HepG2 (cell line): ENCODE measurements around the gene MAJIN. TPM values are rescaled to one million over a fixed set of nuclear protein-coding genes. Genes with fewer than 3 reads are reported as not detected.

Experiments
- CREB1 ChIP-seq, 2 experiments: fragments of 450-650 bp in 1 of 2; IDR thresholded peaks; 2 replicates each; pipeline ENCODE4 v1.6.1; 2016 to 2017; ENCODE audit warnings: control low read depth in 1 of 2, mild to moderate bottlenecking in 1 of 2, missing compliant biosample characterization in 1 of 2, missing genetic modification characterization in 1 of 2
- CREM ChIP-seq, 2 experiments: sonication (generic) in 1 of 2; formaldehyde crosslinking in 1 of 2; IDR thresholded peaks; 2 replicates each; pipeline versions ENCODE4 v1.4.0 to v1.6.1; 2016 to 2020; ENCODE audit warnings: antibody characterized with exemption in 1 of 2, mild to moderate bottlenecking in 1 of 2, missing genetic modification reagents in 1 of 2
- ELF1 ChIP-seq: sonication (generic); formaldehyde crosslinking; IDR thresholded peaks from 2 replicates; pipeline ENCODE4 v1.4.0; 2020; ENCODE audit warnings: missing genetic modification reagents
- EP300 ChIP-seq, 3 experiments: sonication (generic) in 1 of 3; formaldehyde crosslinking in 1 of 3; IDR thresholded peaks; 2 replicates each; pipeline versions ENCODE4 v1.5.1 to v1.6.1; 2011 to 2020; ENCODE audit warnings: low read depth in 2 of 3, low read length in 2 of 3, borderline replicate concordance in 1 of 3, improper control_type of control experiment in 1 of 3, mild to moderate bottlenecking in 1 of 3, missing genetic modification reagents in 1 of 3, moderate library complexity in 1 of 3
- ERF ChIP-seq: IDR thresholded peaks from 2 replicates; pipeline ENCODE4 v1.6.1; 2018; ENCODE audit warnings: missing biosample characterization, missing genetic modification reagents
- ETV6 ChIP-seq: sonication (generic); formaldehyde crosslinking; conservative IDR thresholded peaks from 2 replicates; pipeline ENCODE4 v1.4.0; 2020; ENCODE audit warnings: missing genetic modification reagents
- FOXA1 ChIP-seq, 2 experiments: fragments of 450-650 bp in 1 of 2; sonication (generic) in 1 of 2; formaldehyde crosslinking in 1 of 2; IDR thresholded peaks; 2 replicates each; pipeline versions ENCODE4 v1.4.0 to v1.6.1; 2016 to 2020; ENCODE audit warnings: missing genetic modification reagents in 1 of 2
- FOXP4 ChIP-seq: sonication (generic); formaldehyde crosslinking; IDR thresholded peaks from 2 replicates; pipeline ENCODE4 v1.4.0; 2020; ENCODE audit warnings: missing genetic modification reagents
- GABPB1 ChIP-seq: IDR thresholded peaks from 2 replicates; pipeline ENCODE4 v1.6.1; 2016; ENCODE audit warnings: mild to moderate bottlenecking, missing genetic modification reagents, moderate library complexity, missing compliant biosample characterization
- HDAC2 ChIP-seq: sonication (generic); formaldehyde crosslinking; IDR thresholded peaks from 2 replicates; pipeline ENCODE4 v1.4.0; 2020; ENCODE audit warnings: missing genetic modification reagents
- HOXA3 ChIP-seq: sonication (generic); formaldehyde crosslinking; IDR thresholded peaks from 2 replicates; pipeline ENCODE4 v1.5.0; 2020; ENCODE audit warnings: missing genetic modification reagents
- IRX3 ChIP-seq: sonication (generic); formaldehyde crosslinking; IDR thresholded peaks from 2 replicates; pipeline ENCODE4 v1.8.1; 2023; ENCODE audit warnings: mild to moderate bottlenecking, low read depth, missing genetic modification reagents, borderline replicate concordance
- SALL1 ChIP-seq: sonication (generic); formaldehyde crosslinking; IDR thresholded peaks from 2 replicates; pipeline ENCODE4 v1.8.0; 2022; ENCODE audit warnings: mild to moderate bottlenecking, missing genetic modification reagents
- ZBTB34 ChIP-seq: sonication (generic); formaldehyde crosslinking; IDR thresholded peaks from 2 replicates; pipeline ENCODE4 v1.8.0; 2022; ENCODE audit warnings: mild to moderate bottlenecking, missing genetic modification reagents
- ZMAT3 ChIP-seq: sonication (generic); formaldehyde crosslinking; conservative IDR thresholded peaks from 2 replicates; pipeline ENCODE4 v1.7.0; 2021; ENCODE audit warnings: missing genetic modification reagents
- ZNF121 ChIP-seq: sonication (generic); formaldehyde crosslinking; IDR thresholded peaks from 2 replicates; pipeline ENCODE4 v1.5.0; 2020; ENCODE audit warnings: mild to moderate bottlenecking, missing genetic modification reagents
- ZNF790 ChIP-seq: sonication (generic); formaldehyde crosslinking; IDR thresholded peaks from 2 replicates; pipeline ENCODE4 v1.8.0; 2022; ENCODE audit warnings: missing genetic modification reagents, mild to moderate bottlenecking, borderline replicate concordance
- polyA plus RNA-seq, 8 experiments: library from polyadenylated mRNA; depleted of rRNA in 3 of 8; stranded (reverse) in 7 of 8; unstranded in 1 of 8; fragments of >200 nt; fragmentation: Illumina TruSeq in 4 of 8; extraction: Trizol in 4 of 8; gene quantifications; 2 replicates each; pipeline versions ENCODE4 v1.2.1 to v1.2.3, GENCODE V29; 2011 to 2016; ENCODE audit warnings: low read depth in 4 of 8, missing spikeins in 1 of 8, mixed read lengths in 1 of 8; ENCODE audit not compliant: insufficient read depth in 1 of 8
- total RNA-seq, 5 experiments: library from RNA; depleted of rRNA; stranded (reverse); fragments of >200 nt; fragmentation: Illumina TruSeq; extraction: Trizol; gene quantifications; 2 replicates each; pipeline ENCODE4 v1.2.3, GENCODE V29; 2016; ENCODE audit warnings: low read depth in 1 of 5
- TF ChIP-seq, protein P1 (sequence below): sonication (generic); formaldehyde crosslinking; IDR thresholded peaks from 2 replicates; pipeline ENCODE4 v1.4.0; 2020; ENCODE audit warnings: low read depth, missing genetic modification reagents
- TF ChIP-seq, protein P2 (sequence below): fragments of 450-650 bp; IDR thresholded peaks from 2 replicates; pipeline ENCODE4 v1.6.1; 2016

Gene MAJIN
- total and polyA plus RNA-seq, 2 of the 13 experiments (the other 11 are each of a cell fraction or from before 2014, with no cell fraction given) = not detected

DNA sequence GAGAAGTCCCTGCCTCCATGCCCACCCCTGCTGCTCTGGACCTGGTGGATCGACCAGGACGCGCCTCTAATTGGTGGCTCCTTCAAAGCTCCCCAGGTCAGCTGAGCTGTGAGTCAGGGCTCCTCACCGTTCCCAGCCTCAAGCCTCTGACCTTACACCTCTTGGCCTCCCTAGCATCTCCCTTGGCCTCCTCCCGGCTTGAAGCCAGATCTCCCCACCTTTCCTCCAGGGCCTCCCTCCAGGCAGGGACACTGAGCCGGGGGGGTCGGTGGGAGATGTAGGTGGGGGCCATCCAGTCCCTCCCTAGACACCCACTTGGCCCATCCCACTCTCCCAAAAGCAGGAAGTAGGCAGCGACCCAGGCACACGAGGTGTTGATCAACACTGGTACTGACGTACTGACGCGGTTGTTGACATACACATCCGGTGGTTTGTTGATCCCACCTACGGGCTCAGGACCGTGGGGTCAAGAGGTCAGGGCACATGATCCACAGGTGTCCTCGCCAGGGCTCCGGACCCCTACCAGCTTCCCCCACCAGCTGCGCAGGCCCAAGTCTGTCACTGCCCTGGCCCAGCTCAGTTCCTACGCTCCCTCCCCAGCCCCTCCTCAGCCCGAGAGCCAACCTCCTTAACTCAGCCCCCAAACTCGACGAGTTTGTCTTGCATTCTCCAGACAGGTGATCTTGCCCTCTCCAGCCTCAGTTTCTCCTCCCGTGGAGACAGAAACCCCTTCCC lies 55.7 kb downstream of the MAJIN start (continued):
- peak; percentile 41; the same call in 1 of the 2 replicates for TF ChIP-seq SALL1
- no peak; the same call in 1 of the 2 replicates for TF ChIP-seq ZBTB34 (CRISPR knock-in tag)
- TF ChIP-seq IRX3 (CRISPR knock-in tag) = no peak
- TF ChIP-seq, protein P1, sequence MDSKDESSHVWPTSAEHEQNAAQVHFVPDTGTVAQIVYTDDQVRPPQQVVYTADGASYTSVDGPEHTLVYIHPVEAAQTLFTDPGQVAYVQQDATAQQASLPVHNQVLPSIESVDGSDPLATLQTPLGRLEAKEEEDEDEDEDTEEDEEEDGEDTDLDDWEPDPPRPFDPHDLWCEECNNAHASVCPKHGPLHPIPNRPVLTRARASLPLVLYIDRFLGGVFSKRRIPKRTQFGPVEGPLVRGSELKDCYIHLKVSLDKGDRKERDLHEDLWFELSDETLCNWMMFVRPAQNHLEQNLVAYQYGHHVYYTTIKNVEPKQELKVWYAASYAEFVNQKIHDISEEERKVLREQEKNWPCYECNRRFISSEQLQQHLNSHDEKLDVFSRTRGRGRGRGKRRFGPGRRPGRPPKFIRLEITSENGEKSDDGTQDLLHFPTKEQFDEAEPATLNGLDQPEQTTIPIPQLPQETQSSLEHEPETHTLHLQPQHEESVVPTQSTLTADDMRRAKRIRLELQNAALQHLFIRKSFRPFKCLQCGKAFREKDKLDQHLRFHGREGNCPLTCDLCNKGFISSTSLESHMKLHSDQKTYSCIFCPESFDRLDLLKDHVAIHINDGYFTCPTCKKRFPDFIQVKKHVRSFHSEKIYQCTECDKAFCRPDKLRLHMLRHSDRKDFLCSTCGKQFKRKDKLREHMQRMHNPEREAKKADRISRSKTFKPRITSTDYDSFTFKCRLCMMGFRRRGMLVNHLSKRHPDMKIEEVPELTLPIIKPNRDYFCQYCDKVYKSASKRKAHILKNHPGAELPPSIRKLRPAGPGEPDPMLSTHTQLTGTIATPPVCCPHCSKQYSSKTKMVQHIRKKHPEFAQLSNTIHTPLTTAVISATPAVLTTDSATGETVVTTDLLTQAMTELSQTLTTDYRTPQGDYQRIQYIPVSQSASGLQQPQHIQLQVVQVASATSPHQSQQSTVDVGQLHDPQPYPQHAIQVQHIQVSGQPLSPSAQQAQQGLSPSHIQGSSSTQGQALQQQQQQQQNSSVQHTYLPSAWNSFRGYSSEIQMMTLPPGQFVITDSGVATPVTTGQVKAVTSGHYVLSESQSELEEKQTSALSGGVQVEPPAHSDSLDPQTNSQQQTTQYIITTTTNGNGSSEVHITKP (CRISPR knock-in tag) = peak; percentile 30; the same call in 1 of the 2 replicates
- no peak for TF ChIP-seq ZMAT3
- TF ChIP-seq ZNF121 (CRISPR knock-in tag) = no peak; the same call in 1 of the 2 replicates
- TF ChIP-seq EP300 (IDR thresholded peaks at IDR 0.05; ENCODE audit: low read depth in 2 of 2, low read length in 2 of 2) = peak in 1 of 2 experiments; percentile 17; a peak in 1 of 4 replicates
- TF ChIP-seq EP300 (CRISPR knock-in tag; IDR thresholded peaks at IDR 0.05; ENCODE audit: borderline replicate concordance) = no peak
- TF ChIP-seq, protein P2, sequence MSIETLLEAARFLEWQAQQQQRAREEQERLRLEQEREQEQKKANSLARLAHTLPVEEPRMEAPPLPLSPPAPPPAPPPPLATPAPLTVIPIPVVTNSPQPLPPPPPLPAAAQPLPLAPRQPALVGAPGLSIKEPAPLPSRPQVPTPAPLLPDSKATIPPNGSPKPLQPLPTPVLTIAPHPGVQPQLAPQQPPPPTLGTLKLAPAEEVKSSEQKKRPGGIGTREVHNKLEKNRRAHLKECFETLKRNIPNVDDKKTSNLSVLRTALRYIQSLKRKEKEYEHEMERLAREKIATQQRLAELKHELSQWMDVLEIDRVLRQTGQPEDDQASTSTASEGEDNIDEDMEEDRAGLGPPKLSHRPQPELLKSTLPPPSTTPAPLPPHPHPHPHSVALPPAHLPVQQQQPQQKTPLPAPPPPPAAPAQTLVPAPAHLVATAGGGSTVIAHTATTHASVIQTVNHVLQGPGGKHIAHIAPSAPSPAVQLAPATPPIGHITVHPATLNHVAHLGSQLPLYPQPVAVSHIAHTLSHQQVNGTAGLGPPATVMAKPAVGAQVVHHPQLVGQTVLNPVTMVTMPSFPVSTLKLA = peak; percentile 87
- peak; percentile 32; the same call in 1 of the 2 replicates for TF ChIP-seq HDAC2 (CRISPR knock-in tag)
- no peak for TF ChIP-seq ETV6 (CRISPR knock-in tag)
- no peak for TF ChIP-seq FOXA1 (IDR thresholded peaks at IDR 0.05)
- TF ChIP-seq FOXA1 (CRISPR knock-in tag; IDR thresholded peaks at IDR 0.05) = peak; percentile 91
- TF ChIP-seq ERF (CRISPR knock-in tag) = peak; percentile 34; the same call in 1 of the 2 replicates
- TF ChIP-seq FOXP4 (CRISPR knock-in tag) = peak; percentile 95
- TF ChIP-seq CREB1 (IDR thresholded peaks at IDR 0.05) = peak; percentile 60; the same call in 1 of the 2 replicates
- TF ChIP-seq CREB1 (CRISPR knock-in tag; IDR thresholded peaks at IDR 0.05) = no peak
- TF ChIP-seq ZNF790 (CRISPR knock-in tag) = no peak
- peak; percentile 48; the same call in 1 of the 2 replicates for TF ChIP-seq CREM (IDR thresholded peaks at IDR 0.05)
- no peak for TF ChIP-seq CREM (CRISPR knock-in tag; IDR thresholded peaks at IDR 0.05)
- TF ChIP-seq HOXA3 (CRISPR knock-in tag) = peak; percentile 56; the same call in 1 of the 2 replicates
- TF ChIP-seq GABPB1 (CRISPR knock-in tag) = peak; percentile 72; the same call in 1 of the 2 replicates
- peak; percentile 87 for TF ChIP-seq ELF1
